ENCODE data around the gene KCNK1.

- TF ChIP-seq CTCF (IDR thresholded peaks at IDR 0.05 in 8 of 11, conservative IDR thresholded peaks at IDR 0.05 in 3 of 11), result no peak
- TF ChIP-seq POLR2A (IDR thresholded peaks at IDR 0.05), result no peak
- no peak for TF ChIP-seq POLR2AphosphoS5 (IDR thresholded peaks at IDR 0.05)
Observed at GRCh38 chr1:233655301-233655740, 41.4 kb downstream of the KCNK1 start.
